ENCODE data around the gene MOB4.

Gene MOB4

GRCh38 chr2:197597166-197597565 lies 81.3 kb downstream of the MOB4 start:
- DNase-seq, result no peak

GRCh38 chr2:197598450-197598849 lies 82.6 kb downstream of the MOB4 start:
- no peak for DNase-seq

- DNase-seq, result no peak
Measured at GRCh38 chr2:197599285-197599965, 83.6 kb downstream of the MOB4 start.

- DNase-seq, result no peak
Measured at GRCh38 chr2:197600306-197600705, 84.4 kb downstream of the MOB4 start.

GRCh38 chr2:197601726-197602125 lies 85.9 kb downstream of the MOB4 start:
- no peak for DNase-seq
